ENCODE data around the gene ACTR10.
"Not testable (repeated sequence)": the region's sequence is repeated elsewhere in the genome, so short reads cannot be mapped to it uniquely, and the experiment has no call there.

Gene ACTR10

DNA sequence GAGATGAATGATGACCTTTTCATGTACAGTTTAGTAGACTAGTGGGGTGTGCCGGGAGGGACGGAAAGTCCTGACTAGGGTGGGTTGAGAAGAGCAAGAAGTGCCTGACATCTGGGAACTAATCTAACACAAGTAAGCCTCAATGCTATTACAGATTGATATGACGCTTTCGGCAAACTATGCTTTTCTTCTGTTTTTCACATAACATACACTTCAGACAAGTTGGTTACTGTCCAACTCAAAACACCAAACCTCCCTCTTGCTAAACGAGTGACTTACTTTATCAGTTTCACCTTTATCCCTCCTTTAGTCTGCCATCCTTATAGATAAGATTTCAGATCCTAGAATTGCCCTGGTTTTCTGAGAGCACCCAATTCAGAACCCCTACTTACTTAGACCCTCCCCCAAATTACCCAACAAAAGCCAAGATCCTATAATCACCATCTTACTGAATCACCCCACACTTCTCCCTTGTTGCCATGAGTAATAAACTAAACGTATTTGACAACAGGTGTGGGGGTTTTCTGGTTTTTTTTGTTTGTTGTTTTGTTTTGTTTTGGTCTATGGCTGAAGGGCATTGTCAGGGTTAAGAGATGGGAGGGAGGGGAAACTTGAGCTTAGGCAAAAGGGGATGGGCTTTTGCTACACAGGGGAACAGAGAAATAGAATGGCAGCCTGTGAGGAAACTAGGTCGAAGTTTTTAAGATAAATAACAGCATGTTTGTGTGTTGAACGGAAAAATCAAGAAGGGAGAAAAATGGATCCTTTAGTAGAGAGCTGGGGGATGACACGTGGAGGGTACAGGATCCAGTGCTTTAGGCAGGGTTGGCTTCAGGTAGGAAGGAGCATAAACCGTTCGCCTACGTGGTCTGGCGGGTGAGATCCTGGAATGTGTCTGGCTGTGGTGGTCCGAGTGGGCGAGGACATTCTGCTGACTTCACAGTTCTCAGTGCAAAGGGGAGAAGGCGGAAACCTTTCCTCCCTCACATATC, 38.6 kb downstream of the ACTR10 start:
- Histone ChIP-seq H3K9me3 (ENCODE audit: control insufficient read depth, low read length) (no peaks in the 10 kb centered on the region), H3K4me1 (ENCODE audit: control insufficient read depth, insufficient read depth, low read length) (peaks cover 21% of the 10 kb centered on the region), H3K36me3 (ENCODE audit: control insufficient read depth, insufficient read depth, low read length, severe bottlenecking) (peaks cover 12% of the 10 kb centered on the region), H3K4me3 (ENCODE audit: low read length) (peak overlapping the region; percentile 93), H3K9ac (ENCODE audit: low read length) (peak overlapping the region; percentile 83), H3K27me3 (replicated peaks; ENCODE audit: control insufficient read depth, insufficient read depth, low read length) (no peaks in the 10 kb centered on the region)
- peak; percentile 28 for DNase-seq (ENCODE audit: low read depth)

DNA sequence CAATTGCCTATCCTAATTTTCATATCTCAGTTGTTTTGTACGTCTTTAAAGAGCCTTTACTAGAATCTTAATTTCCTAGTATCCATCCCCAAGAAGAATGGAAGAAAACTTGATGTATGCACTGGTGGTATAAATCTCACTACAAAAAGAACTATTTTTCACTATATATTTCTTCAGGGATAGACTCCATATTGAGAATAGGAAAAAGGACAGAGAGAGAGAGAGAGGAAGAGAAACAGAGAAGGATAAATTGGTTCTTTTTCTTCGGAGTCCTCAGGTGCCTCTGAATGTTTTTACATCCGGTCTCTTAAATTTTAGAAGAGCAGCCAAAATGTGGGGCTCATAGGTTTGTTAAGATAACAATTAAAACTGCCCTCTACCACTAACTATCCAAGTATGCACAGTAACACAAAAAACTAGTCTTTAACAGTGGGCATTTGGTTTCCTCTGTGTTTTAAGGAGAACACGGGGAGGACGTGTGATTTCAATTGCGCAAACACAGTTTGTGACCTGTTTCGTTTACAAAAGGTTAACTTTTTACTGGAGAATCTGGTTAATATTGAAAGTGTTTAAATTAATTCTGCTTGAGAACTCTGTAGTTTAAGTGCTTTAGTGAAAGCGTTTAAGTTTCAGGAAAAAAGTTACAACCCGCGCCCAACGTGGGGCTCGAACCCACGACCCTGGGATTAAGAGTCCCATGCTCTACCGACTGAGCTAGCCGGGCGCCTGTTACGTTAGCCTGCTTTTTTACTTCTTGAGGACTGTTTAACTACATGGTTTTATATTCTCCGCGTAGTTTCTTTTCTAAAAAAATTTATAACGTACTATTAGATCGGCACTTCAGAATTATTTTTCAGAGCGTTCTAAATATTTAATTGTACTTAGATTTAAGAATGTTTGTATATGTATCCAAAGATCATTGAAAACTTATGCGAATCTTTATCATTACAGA, 39.6 kb downstream of the ACTR10 start:
- DNase-seq (ENCODE audit: low read depth) = peak; percentile 89
- H3K4me3 ChIP-seq (ENCODE audit: low read length) = peak overlapping the region; percentile 93
- peak overlapping the region; percentile 88 for H3K9ac ChIP-seq (ENCODE audit: low read length)
- peaks cover 25% of the 10 kb centered on the region for H3K4me1 ChIP-seq (ENCODE audit: control insufficient read depth, insufficient read depth, low read length)
- H3K27me3 ChIP-seq (replicated peaks; ENCODE audit: control insufficient read depth, insufficient read depth, low read length) = no peaks in the 10 kb centered on the region
- no peaks in the 10 kb centered on the region for H3K9me3 ChIP-seq (ENCODE audit: control insufficient read depth, low read length)
- H3K36me3 ChIP-seq (ENCODE audit: control insufficient read depth, insufficient read depth, low read length, severe bottlenecking) = peaks cover 3% of the 10 kb centered on the region

DNA sequence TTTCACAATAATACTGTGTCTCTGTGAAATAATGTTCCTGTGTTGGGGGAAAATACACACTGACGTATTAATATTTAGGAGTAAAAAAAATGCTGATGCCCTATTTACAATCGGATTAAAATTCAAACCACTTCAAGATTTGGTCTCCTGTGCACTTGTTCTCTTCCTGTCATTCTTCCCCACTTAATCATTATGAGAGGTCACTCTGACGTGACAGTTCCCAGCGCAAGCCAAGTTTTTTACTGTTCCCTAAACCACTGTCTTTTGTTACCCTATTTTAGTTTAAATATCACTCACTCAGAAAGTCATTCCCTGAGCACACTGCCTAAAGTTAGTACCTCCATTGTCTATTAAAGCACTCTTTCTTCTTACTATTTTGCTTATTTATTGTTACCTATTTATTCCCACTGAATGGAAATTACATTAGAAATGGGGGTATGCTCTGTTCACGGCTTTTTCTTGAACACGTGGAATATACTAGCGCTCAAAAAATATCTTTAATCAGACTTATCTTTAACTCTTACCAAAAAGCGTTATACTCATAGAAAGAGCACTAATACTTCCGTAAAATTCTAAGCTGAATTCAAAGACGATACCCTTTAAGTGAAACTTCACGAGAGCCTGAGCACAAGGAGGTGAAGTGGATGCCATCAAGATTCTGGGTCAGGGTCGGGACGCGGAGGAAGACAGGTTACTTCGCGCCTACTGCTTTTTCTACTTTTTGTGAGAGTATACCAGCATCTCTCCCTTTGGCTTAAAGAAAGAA, 44.0 kb downstream of the ACTR10 start:
- Histone ChIP-seq H3K9me3 (ENCODE audit: control insufficient read depth, low read length) (no peaks in the 10 kb centered on the region), H3K9ac (ENCODE audit: low read length) (peak overlapping the region; percentile 99), H3K4me3 (ENCODE audit: low read length) (peak overlapping the region; percentile 98), H3K27me3 (replicated peaks; ENCODE audit: control insufficient read depth, insufficient read depth, low read length) (no peaks in the 10 kb centered on the region), H3K36me3 (ENCODE audit: control insufficient read depth, insufficient read depth, low read length, severe bottlenecking) (peaks cover 10% of the 10 kb centered on the region), H3K4me1 (ENCODE audit: control insufficient read depth, insufficient read depth, low read length) (peaks cover 36% of the 10 kb centered on the region)
- DNase-seq (ENCODE audit: low read depth) = peak; percentile 70

DNA sequence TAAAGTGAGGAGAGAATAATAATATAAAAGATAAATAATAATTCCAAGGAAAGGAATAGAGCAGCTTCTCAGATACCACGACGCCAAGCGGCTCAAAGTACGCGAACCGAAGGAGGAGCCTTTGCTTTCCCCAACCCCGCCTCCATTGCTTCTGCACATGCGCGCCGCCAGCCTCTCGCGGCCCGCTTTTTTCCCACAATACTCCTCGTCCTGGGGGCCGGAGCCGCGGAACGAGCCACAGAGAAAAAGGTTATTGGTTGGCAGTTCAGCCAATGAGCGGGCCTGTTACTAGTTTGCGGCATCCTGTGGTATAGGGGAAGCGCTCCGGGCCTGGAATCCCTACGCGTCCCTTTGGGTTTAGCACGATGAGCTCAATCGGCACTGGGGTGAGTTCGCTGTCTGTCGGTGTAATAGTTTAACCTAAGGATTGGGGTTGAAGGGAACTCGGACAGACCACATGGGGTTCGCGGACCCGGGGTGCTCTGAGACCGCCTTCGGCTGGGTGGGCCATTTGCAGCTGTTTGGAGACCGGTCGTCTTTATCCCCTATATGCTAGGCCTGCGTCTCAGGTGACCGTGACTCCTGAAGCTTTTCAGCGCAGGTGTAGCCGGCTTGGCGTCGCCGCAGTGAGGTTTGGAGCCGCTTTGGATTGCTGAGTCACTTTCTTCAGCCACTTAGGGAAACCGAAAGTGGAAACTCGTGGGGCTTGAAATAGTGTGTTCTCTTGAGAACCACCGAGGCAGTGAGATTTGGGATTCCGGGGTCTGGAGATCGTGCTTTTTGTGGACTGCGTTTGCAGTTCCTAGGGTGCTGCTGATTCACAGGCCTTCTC, 44.8 kb downstream of the ACTR10 start, which contains the start of gene PSMA3:
TSS of gene PSMA3 (plus strand) at position 288 of the 832 bp plus-strand sequence. CDS start at position 366, 78 bp downstream.
- DNase-seq (ENCODE audit: low read depth) = peak; percentile 99
- H3K4me3 ChIP-seq (ENCODE audit: low read length) = peak within 1 kb of the TSS; percentile 98
- peaks cover 18% of the 10 kb centered on the region for H3K36me3 ChIP-seq (ENCODE audit: control insufficient read depth, insufficient read depth, low read length, severe bottlenecking)
- H3K27me3 ChIP-seq (replicated peaks; ENCODE audit: control insufficient read depth, insufficient read depth, low read length) = no peaks in the 10 kb centered on the region
- no peaks in the 10 kb centered on the region for H3K9me3 ChIP-seq (ENCODE audit: control insufficient read depth, low read length)
- peak within 1 kb of the TSS; percentile 99 for H3K9ac ChIP-seq (ENCODE audit: low read length)
- H3K4me1 ChIP-seq (ENCODE audit: control insufficient read depth, insufficient read depth, low read length) = peaks cover 30% of the 10 kb centered on the region

DNA sequence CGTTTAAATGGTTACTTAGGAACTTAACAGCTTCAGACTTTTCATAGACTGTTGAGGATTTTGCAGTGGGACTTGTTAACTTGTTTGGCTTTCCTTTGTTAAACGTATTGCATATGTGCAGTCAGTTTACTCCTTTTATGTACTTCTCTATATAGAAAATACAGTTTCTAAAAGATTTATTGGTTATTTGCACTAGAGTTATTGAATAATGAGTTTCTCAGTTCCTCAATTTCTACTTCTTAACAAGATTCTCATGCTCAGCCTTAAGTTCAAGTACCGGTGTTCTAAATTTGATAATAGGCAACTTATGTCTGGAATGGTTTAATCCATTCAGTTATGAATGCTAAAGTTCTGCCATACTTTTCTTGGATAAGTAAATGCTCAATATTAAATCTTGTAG, 45.6 kb downstream of the ACTR10 start:
- H3K36me3 ChIP-seq (ENCODE audit: control insufficient read depth, insufficient read depth, low read length, severe bottlenecking) = peaks cover 24% of the 10 kb centered on the region
- H3K4me1 ChIP-seq (ENCODE audit: control insufficient read depth, insufficient read depth, low read length) = peaks cover 30% of the 10 kb centered on the region
- no peaks in the 10 kb centered on the region for H3K9me3 ChIP-seq (ENCODE audit: control insufficient read depth, low read length)
- H3K4me3 ChIP-seq (ENCODE audit: low read length) = peak overlapping the region; percentile 98
- peak; percentile 34 for DNase-seq (ENCODE audit: low read depth)
- peak overlapping the region; percentile 99 for H3K9ac ChIP-seq (ENCODE audit: low read length)
- H3K27me3 ChIP-seq (replicated peaks; ENCODE audit: control insufficient read depth, insufficient read depth, low read length) = no peaks in the 10 kb centered on the region

DNA sequence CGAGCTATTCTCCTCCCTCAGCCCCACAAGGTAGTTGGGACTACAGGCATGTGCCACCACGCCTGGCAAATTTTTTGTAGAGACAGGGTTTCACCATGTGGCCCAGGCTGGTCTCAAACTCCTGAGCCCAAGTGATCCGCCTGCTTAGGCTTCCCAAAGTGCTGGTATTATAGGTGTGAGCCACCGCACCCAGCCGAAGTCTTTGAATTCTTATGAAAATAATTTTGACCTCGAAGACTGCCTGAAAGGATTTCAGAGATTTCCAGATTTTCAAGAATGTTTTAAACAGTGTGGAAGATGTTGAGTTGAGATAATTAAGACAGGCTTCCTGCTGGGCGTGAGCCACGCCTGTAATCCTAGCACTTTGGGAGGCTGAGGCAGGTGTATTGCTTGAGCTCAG, 49.7 kb downstream of the ACTR10 start:
- Histone ChIP-seq H3K9ac (ENCODE audit: low read length) (no peak overlapping the region), H3K4me1 (ENCODE audit: control insufficient read depth, insufficient read depth, low read length) (peaks cover 23% of the 10 kb centered on the region), H3K4me3 (ENCODE audit: low read length) (no peak overlapping the region), H3K27me3 (replicated peaks; ENCODE audit: control insufficient read depth, insufficient read depth, low read length) (no peaks in the 10 kb centered on the region), H3K36me3 (ENCODE audit: control insufficient read depth, insufficient read depth, low read length, severe bottlenecking) (peaks cover 61% of the 10 kb centered on the region), H3K9me3 (ENCODE audit: control insufficient read depth, low read length) (no peaks in the 10 kb centered on the region)
- DNase-seq (ENCODE audit: low read depth) = no peak

DNA sequence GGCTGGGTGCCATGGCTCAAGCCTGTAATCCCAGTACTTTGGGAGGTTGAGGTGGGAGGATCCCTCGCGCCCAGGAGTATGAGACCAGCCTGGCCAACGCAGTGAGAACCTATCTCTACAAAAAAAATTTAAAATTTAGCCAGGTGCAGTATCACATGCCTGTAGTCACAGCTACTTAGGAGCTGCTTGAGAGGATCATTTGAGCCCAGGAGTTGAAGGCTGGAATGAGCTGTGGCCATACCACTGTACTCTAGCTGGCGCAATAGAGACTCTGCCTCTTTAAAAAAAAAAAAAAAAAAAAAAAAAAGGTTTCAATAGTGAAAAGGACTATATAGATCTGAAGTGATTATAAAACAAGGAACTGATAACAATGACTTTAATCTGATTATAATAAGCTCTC, 58.2 kb downstream of the ACTR10 start:
- Histone ChIP-seq H3K4me3 (ENCODE audit: low read length) (no peak overlapping the region), H3K4me1 (ENCODE audit: control insufficient read depth, insufficient read depth, low read length) (no peaks in the 10 kb centered on the region), H3K9me3 (ENCODE audit: control insufficient read depth, low read length) (no peaks in the 10 kb centered on the region), H3K27me3 (replicated peaks; ENCODE audit: control insufficient read depth, insufficient read depth, low read length) (no peaks in the 10 kb centered on the region), H3K9ac (ENCODE audit: low read length) (no peak overlapping the region), H3K36me3 (ENCODE audit: control insufficient read depth, insufficient read depth, low read length, severe bottlenecking) (peaks cover 89% of the 10 kb centered on the region)
- DNase-seq (ENCODE audit: low read depth) = no peak

DNA sequence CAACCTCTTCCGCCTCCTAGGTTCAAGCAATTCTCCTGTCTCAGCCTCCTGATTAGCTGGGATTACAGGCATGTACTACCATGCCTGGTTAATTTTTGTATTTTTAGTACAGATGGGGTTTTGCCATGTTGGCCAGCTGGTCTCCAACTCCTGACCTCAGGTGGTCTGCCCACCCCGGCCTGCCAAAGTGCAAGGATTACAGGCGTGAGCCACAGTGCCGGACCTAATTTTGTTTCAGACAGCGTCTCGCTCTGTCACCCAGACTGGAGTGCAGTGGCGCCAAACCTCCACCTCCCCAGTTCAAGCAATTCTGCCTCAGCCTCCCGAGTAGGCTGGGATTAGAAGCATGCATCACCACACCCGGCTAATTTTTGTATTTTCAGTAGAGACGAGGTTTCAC, 62.1 kb downstream of the ACTR10 start:
- not testable (repeated sequence) for H3K27me3 ChIP-seq (replicated peaks; ENCODE audit: control insufficient read depth, insufficient read depth, low read length); H3K4me1 ChIP-seq (ENCODE audit: control insufficient read depth, insufficient read depth, low read length); DNase-seq (ENCODE audit: low read depth); H3K4me3 ChIP-seq (ENCODE audit: low read length); H3K9me3 ChIP-seq (ENCODE audit: control insufficient read depth, low read length); H3K9ac ChIP-seq (ENCODE audit: low read length)
- peaks cover 99% of the 10 kb centered on the region for H3K36me3 ChIP-seq (ENCODE audit: control insufficient read depth, insufficient read depth, low read length, severe bottlenecking)

DNA sequence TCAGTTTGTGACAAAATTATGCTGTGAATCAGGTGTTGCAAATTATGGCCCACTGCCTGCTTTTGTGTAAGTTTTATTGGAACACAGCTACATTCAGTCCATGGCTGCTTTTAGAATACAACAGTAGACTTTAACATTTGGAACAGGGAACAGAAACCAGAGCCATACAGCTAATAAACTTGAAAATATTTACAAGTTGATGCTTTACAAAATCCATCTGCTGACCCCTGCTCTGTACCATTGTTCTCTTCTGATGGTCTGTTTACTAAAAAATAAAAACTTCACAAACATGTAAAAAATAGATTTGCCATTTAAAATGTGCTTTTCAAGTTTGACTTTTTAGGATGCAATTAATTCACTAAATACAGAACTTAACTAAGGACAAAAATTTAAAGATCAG, 65.5 kb downstream of the ACTR10 start:
- H3K4me1 ChIP-seq (ENCODE audit: control insufficient read depth, insufficient read depth, low read length) = no peaks in the 10 kb centered on the region
- no peak for DNase-seq (ENCODE audit: low read depth)
- peaks cover 100% of the 10 kb centered on the region for H3K36me3 ChIP-seq (ENCODE audit: control insufficient read depth, insufficient read depth, low read length, severe bottlenecking)
- H3K27me3 ChIP-seq (replicated peaks; ENCODE audit: control insufficient read depth, insufficient read depth, low read length) = no peaks in the 10 kb centered on the region
- no peak overlapping the region for H3K4me3 ChIP-seq (ENCODE audit: low read length)
- no peak overlapping the region for H3K9ac ChIP-seq (ENCODE audit: low read length)
- no peaks in the 10 kb centered on the region for H3K9me3 ChIP-seq (ENCODE audit: control insufficient read depth, low read length)

DNA sequence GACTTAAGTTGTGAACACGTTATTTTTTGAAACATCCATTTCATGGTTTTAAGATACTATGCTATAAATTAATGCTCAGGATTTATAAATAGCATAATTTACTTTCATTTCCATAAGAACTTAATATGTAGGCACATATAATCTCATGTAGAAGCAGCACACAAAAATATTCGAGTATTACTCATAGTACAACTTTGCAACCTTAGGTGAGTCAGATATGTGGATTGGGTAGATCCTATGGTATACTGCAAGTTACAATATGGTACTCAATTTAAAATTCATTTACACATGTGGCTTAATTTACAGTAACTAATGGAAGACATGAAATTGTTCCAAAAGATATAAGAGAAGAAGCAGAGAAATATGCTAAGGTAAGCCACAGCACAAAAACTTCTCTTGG, 70.7 kb downstream of the ACTR10 start:
- Histone ChIP-seq H3K4me3 (ENCODE audit: low read length) (no peak overlapping the region), H3K27me3 (replicated peaks; ENCODE audit: control insufficient read depth, insufficient read depth, low read length) (no peaks in the 10 kb centered on the region), H3K9ac (ENCODE audit: low read length) (no peak overlapping the region), H3K36me3 (ENCODE audit: control insufficient read depth, insufficient read depth, low read length, severe bottlenecking) (peaks cover 90% of the 10 kb centered on the region), H3K4me1 (ENCODE audit: control insufficient read depth, insufficient read depth, low read length) (peaks cover 7% of the 10 kb centered on the region), H3K9me3 (ENCODE audit: control insufficient read depth, low read length) (no peaks in the 10 kb centered on the region)
- no peak for DNase-seq (ENCODE audit: low read depth)

Measured in adipocyte (in vitro differentiated cells).